Keratinocyte (primary cell): ENCODE results near the gene DHX35. TPM values are rescaled to one million over a fixed set of nuclear protein-coding genes. Genes with fewer than 3 reads are reported as not detected.

Experiments used
- DNase-seq: peaks from one replicate; pipeline ENCODE4 v3.0.0-alpha.2; 2011; ENCODE audit warnings: low read depth, missing footprints, low spot score
- FAIRE-seq: peaks from 2 replicates; lab custom pipeline; 2011; peaks lifted over from hg19 to GRCh38; lab: Jason Lieb, UNC
- H2AFZ ChIP-seq: 2 replicates; pipeline ENCODE4 v1.6.0; 2012; ENCODE audit warnings: low read length, control low read depth, inconsistent platforms; ENCODE audit not compliant: control insufficient read depth
- H3K27ac ChIP-seq: 2 replicates; pipeline ENCODE4 v1.5.1; 2011; ENCODE audit warnings: low read length; ENCODE audit not compliant: control insufficient read depth, insufficient read depth
- H3K27me3 ChIP-seq: 3 replicates; pipeline ENCODE4 v1.6.0; 2011; ENCODE audit warnings: low read length; ENCODE audit not compliant: control insufficient read depth, insufficient read depth; ENCODE audit errors: extremely low read depth
- H3K36me3 ChIP-seq, 2 experiments: 2 replicates in 1 of 2; 3 replicates in 1 of 2; pipeline ENCODE4 v1.5.1; 2011; ENCODE audit warnings: low read length in 2 of 2, mild to moderate bottlenecking in 1 of 2; ENCODE audit not compliant: control insufficient read depth in 2 of 2, insufficient read depth in 2 of 2; ENCODE audit errors: extremely low read depth in 1 of 2
- H3K4me1 ChIP-seq: 3 replicates; pipeline ENCODE4 v1.5.1; 2011; ENCODE audit warnings: low read length; ENCODE audit not compliant: control insufficient read depth, insufficient read depth; ENCODE audit errors: extremely low read depth
- H3K4me2 ChIP-seq: 3 replicates; pipeline ENCODE4 v1.6.0; 2011; ENCODE audit warnings: low read depth, low read length; ENCODE audit not compliant: control insufficient read depth, insufficient read depth; ENCODE audit errors: extremely low read depth
- H3K4me3 ChIP-seq, 3 experiments: fragments of 200-600 bp in 1 of 3; sonication (generic) in 1 of 3; 2 replicates in 2 of 3; 3 replicates in 1 of 3; pipeline ENCODE4 v1.5.1; 2011 to 2016; ENCODE audit warnings: low read length in 3 of 3, mild to moderate bottlenecking in 3 of 3, control low read depth in 2 of 3, inconsistent platforms in 1 of 3, low read depth in 1 of 3, mixed read lengths in 1 of 3, mixed run types in 1 of 3, moderate library complexity in 1 of 3; ENCODE audit not compliant: control insufficient read depth in 2 of 3, insufficient read depth in 2 of 3; ENCODE audit errors: extremely low read depth in 1 of 3
- H3K79me2 ChIP-seq: 2 replicates; pipeline ENCODE4 v1.6.0; 2012; ENCODE audit warnings: low read length; ENCODE audit not compliant: control insufficient read depth, insufficient read depth
- H3K9ac ChIP-seq: 3 replicates; pipeline ENCODE4 v1.6.0; 2011; ENCODE audit warnings: low read length; ENCODE audit not compliant: control insufficient read depth, insufficient read depth; ENCODE audit errors: extremely low read depth
- H3K9me1 ChIP-seq: 3 replicates; pipeline ENCODE4 v1.6.0; 2011; ENCODE audit warnings: low read length; ENCODE audit not compliant: control insufficient read depth, insufficient read depth; ENCODE audit errors: extremely low read depth
- H3K9me3 ChIP-seq: 2 replicates; pipeline ENCODE4 v1.5.1; 2012; ENCODE audit warnings: low read depth, low read length; ENCODE audit not compliant: control insufficient read depth
- H4K20me1 ChIP-seq: 3 replicates; pipeline ENCODE4 v1.6.0; 2011; ENCODE audit warnings: low read length; ENCODE audit not compliant: control insufficient read depth, insufficient read depth; ENCODE audit errors: extremely low read depth
- CTCF ChIP-seq, 3 experiments: IDR thresholded peaks in 1 of 3; conservative IDR thresholded peaks in 1 of 3; optimal IDR thresholded peaks in 1 of 3; 2 replicates in 2 of 3; 3 replicates in 1 of 3; pipeline versions ENCODE3 to v1.5.1; 2011; ENCODE audit warnings: low read length in 3 of 3, mild to moderate bottlenecking in 3 of 3, moderate library complexity in 2 of 3, control low read depth in 1 of 3, inconsistent platforms in 1 of 3; ENCODE audit not compliant: insufficient read depth in 2 of 3; ENCODE audit errors: extremely low read depth in 1 of 3
- EZH2 ChIP-seq: IDR thresholded peaks from one replicate; pipeline ENCODE4 v1.6.1; 2012; ENCODE audit warnings: inconsistent platforms, mild to moderate bottlenecking, low read length, moderate library complexity
- dilution Hi-C: fragments of 300-500 bp; cut with MboI; formaldehyde crosslinking; loops from one replicate; pipeline ENCODE4 v1.7.0; 2020; ENCODE audit warnings: low sequenced_read_pairs; ENCODE audit not compliant: extremely low pct_ligation_motif_present
- polyA plus RNA-seq, 5 experiments: library from polyadenylated mRNA; depleted of rRNA in 3 of 5; stranded (reverse) in 3 of 5; stranded (forward) in 1 of 5; unstranded in 1 of 5; fragments of >200 nt; gene quantifications; 1 replicate in 1 of 5; 2 replicates in 3 of 5; 3 replicates in 1 of 5; pipeline versions ENCODE4 v1.2.1 to v1.2.3, GENCODE V29; 2011 to 2012; ENCODE audit warnings: missing spikeins in 2 of 5, low read depth in 1 of 5, low replicate concordance in 1 of 5

The DHX35 gene
- polyA plus RNA-seq, 1 donor (not counting 4 experiments of a cell fraction or from before 2014, with no cell fraction given), result 9.8 TPM

GRCh38 chr20:38985060-38985459 is 22.9 kb downstream of the DHX35 start:
- dilution Hi-C loops, result no loop called here
- Histone ChIP-seq H4K20me1 (no peaks in the 10 kb centered on the region), H3K9ac (no peak overlapping the region), H3K27ac (no peak overlapping the region), H3K4me3 (no peak overlapping the region), H3K27me3 (no peaks in the 10 kb centered on the region), H2AFZ (no peak overlapping the region), H3K4me1 (peaks cover 13% of the 10 kb centered on the region), H3K79me2 (peaks cover 4% of the 10 kb centered on the region), H3K4me2 (no peak overlapping the region), H3K9me1 (no peaks in the 10 kb centered on the region), H3K36me3 (no peaks in the 10 kb centered on the region), H3K9me3 (no peaks in the 10 kb centered on the region)
- TF ChIP-seq EZH2, result no peak
- no peak for TF ChIP-seq CTCF (optimal IDR thresholded peaks at IDR 0.05 in 1 of 3, IDR thresholded peaks at IDR 0.05 in 1 of 3, conservative IDR thresholded peaks at IDR 0.05 in 1 of 3; ENCODE audit: extremely low read depth in 1 of 3, insufficient read depth in 2 of 3, low read length in 3 of 3)
- DNase-seq, result no peak
- no peak for FAIRE-seq

GRCh38 chr20:38985603-38986170 is 23.5 kb downstream of the DHX35 start:
- peaks cover 13% of the 10 kb centered on the region for H3K4me1 ChIP-seq
- no peaks in the 10 kb centered on the region for H3K27me3 ChIP-seq
- FAIRE-seq (peak; percentile 32), DNase-seq (no peak)
- H3K36me3 ChIP-seq, result no peaks in the 10 kb centered on the region
- no peak overlapping the region for H3K27ac ChIP-seq
- no peaks in the 10 kb centered on the region for H4K20me1 ChIP-seq
- TF ChIP-seq CTCF (optimal IDR thresholded peaks at IDR 0.05 in 1 of 3, IDR thresholded peaks at IDR 0.05 in 1 of 3, conservative IDR thresholded peaks at IDR 0.05 in 1 of 3; ENCODE audit: extremely low read depth in 1 of 3, insufficient read depth in 2 of 3, low read length in 3 of 3) (no peak), EZH2 (no peak)
- H3K9me3 ChIP-seq, result no peaks in the 10 kb centered on the region
- no peak overlapping the region for H3K4me2 ChIP-seq
- H3K79me2 ChIP-seq, result peaks cover 3% of the 10 kb centered on the region
- H3K9me1 ChIP-seq, result no peaks in the 10 kb centered on the region
- no peak overlapping the region for H2AFZ ChIP-seq
- H3K9ac ChIP-seq, result no peak overlapping the region
- no peak overlapping the region for H3K4me3 ChIP-seq
- dilution Hi-C loops, result no loop called here
